GM19099 (cell line): ENCODE results near the gene SARS2.

Source experiments
- POLR2A ChIP-seq: IDR thresholded peaks from 3 replicates; pipeline ENCODE4 v1.6.1; 2011; ENCODE audit warnings: low read depth; ENCODE audit not compliant: insufficient read length; ENCODE audit errors: extremely low read depth

SARS2 gene

GRCh38 chr19:38930776-38931520, 385 bp upstream of the SARS2 start, which contains the start of gene MRPS12:
Gene MRPS12 (plus strand): TSS chr19:38930944. CDS start chr19:38931295, 351 bp downstream.
- peak; percentile 93 for TF ChIP-seq POLR2A

- TF ChIP-seq POLR2A = no peak
Measured at GRCh38 chr19:38928391-38929001, 2.1 kb downstream of the SARS2 start.

- TF ChIP-seq POLR2A = no peak
Measured at GRCh38 chr19:38924388-38924787, 6.2 kb downstream of the SARS2 start.

DNA sequence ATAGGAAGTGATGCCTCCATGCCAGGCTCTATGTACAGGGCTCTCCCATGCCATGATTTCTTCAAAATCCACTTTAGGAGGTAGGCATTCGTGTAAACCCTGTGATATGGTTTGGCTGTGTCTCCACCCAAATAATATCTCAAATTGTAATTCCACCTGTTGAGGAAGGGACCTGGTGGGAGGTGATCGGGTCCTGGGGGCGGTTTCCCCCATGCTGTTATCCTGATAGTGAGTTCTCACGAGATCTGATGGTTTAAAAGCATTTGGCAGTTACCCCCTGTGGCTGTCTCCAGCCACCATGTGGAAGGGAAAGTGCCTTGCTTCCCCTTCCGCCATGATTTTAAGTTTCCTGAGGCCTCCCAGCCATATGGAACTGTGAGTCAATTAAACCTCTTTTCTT, 8.1 kb downstream of the SARS2 start:
- TF ChIP-seq POLR2A = no peak

DNA sequence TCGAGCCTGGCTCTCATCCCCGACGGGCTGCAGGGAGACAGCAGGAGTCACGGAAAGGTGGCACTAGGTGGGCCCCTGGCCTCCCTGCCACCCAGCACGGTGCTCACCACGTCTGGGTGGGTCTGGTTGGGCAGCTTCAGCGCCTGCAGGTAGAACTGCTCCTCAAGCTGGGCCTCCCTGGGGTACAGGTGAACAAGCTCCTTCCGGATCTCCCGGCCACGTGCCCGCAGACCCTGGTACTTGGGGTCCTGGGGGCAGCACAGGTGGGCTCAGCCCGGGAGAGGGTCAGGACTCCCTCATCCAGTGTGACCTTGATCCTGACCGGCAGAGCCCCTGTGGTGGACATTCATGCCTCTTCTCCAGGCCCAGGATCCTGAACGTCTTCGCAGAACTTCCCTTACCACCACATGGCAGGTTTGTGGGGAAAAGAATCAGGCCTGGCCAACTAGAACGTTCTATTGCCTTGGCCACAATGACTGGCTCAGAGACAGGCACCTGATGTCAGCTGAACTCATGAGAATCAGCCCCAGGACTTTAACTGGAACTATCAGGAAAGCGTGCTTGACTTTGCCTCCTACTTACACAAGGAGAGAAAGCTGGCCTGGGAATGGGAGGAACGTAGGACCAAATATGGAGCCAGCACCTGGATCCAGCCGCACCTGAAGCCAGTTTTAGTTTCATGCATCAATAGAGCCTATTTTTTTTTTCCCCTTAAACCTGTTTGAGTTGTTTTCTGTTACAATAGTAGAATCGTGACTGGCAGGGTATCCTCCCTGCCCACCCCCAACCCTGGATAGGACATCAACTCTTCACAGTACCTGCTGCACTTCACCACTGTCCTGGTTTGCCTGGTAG, 8.9 kb downstream of the SARS2 start:
- no peak for TF ChIP-seq POLR2A

DNA sequence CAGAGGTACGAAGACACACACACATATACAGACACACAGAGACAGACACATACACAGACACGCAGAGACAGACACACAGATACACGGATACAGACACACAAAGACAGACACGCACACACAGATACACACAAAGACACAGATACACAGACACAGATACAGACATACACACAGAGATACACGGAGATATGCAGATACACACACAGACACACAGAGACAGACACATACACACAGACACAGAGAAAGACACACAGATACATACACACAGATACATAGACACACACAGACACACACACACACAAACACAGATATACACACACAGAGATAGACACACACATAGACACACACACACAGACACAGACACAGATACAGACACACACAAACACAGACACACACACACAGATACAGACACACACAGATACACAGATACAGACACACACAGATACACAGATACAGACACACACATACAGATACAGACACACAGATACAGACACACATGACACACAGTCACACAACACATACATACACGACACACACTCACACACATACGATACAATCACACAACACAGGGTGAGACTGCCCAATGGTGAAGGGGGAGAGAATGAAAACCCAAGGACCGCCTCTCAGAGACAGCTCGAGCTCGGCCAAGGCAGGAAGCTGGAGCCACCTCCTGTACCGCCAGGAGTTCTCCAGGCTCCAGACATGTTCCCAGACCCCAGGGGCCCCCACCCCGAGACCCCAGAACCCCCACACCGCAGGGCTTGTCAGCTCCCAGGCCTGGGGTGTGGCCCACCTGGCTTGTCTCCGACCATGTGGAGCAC, 9.8 kb downstream of the SARS2 start:
- TF ChIP-seq POLR2A = no peak

- no peak for TF ChIP-seq POLR2A
Measured at GRCh38 chr19:38919837-38920601, 10.5 kb downstream of the SARS2 start.

DNA sequence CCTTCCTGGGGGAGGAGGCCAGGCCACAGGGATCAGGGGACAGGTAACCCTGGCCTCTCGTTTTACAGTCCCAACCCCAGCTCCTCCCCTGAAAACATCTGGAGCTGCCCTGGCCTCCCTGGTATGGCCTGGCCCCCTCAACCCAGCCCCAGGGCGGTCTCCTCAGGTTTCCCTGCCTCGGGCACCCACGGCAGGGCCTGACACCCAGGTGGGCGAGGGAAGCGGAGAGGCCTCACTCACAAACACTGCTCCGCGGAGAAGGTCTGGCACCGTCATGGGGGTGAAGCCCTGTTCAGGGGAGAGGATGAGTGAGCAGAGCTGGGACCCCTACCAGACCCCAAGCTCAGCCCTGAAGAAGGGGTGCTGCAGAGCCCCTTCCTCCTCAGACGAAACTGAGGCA, 12.0 kb downstream of the SARS2 start:
- TF ChIP-seq POLR2A = no peak

GRCh38 chr19:38917921-38918491, 12.6 kb downstream of the SARS2 start:
- TF ChIP-seq POLR2A = no peak

GRCh38 chr19:38917516-38917915, 13.0 kb downstream of the SARS2 start:
- TF ChIP-seq POLR2A = no peak

- no peak for TF ChIP-seq POLR2A
Measured at GRCh38 chr19:38915329-38916321, 14.9 kb downstream of the SARS2 start.

DNA sequence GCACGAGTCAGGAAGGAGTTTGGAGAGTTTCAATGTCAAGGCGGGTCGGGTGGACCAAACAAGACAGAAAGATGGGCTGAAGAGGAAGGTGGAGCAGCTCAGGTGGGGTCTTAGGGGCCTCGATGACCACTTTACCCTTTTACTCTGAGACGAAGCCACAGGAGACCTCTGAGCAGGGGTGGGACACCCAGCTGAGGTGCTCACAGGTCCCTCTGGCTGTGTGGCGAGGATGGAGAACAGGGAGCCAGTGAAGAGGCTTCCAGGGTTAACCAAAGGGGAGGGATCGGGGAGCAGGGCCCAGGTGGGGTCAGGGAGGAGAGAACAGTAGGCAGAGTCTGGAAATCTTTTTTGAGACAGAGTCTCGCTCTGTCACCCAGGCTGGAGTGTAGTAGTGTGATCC, 16.6 kb downstream of the SARS2 start:
- no peak for TF ChIP-seq POLR2A
